Measurements from ENCODE around the gene PHACTR1.
"Not testable (repeated sequence)": the region's sequence is repeated elsewhere in the genome, so short reads cannot be mapped to it uniquely, and the experiment has no call there.

PHACTR1 gene
- 0.12 to 1.7 (median 0.75) reads per million in 4 donors for total RNA-seq

DNA sequence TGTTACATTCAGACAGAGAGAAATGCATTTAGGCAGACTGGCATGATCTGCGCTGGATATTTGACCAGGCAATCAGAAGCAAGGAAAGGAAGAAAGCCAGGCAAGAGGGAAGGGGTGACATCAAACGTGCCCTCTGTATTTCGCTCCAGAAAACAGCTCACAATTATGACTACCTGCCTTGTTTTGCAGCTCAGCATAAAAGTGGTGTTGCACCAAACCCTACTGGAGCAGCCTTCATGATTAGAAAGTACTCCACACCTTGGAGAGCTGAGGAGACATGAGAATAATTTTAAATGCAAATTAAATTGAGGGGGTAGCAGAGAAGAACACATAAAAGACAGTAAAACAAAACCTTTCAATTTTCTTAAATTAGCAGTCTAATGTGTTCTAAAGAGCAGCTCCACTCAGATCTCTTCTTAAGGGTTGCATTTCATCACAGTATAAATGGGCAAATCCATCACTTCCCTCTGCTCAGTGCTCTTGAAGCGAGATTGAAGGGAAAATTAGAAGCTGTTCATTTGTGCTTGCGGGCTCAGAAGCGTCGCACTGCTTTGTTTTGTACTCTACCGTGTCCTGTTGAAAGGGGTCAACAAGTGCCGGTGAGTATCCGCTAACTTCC, at the start of gene PHACTR1:
Gene PHACTR1, plus strand, starts transcription at position 470 of the 619 bp plus-strand sequence.
- no peak for DNase-seq

DNA sequence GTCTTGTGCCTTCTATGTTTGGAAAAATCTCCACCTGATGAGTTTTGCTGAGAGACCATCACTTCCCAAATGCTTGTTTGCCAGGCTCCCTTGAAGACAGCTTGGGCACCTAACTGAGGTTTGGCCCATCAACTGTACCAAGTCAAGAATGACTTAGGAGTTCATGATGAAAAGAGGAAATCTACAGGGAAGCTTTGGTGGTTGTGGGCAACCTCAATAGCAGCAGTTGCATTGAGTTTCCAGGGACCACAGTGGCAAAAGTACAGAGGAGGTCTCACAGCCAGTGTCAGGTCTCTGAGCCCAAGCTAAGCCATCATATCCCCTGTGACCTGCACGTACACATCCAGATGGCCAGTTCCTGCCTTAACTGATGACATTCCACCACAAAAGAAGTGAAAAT, 49.7 kb upstream of the PHACTR1 start:
- no peak for DNase-seq

DNA sequence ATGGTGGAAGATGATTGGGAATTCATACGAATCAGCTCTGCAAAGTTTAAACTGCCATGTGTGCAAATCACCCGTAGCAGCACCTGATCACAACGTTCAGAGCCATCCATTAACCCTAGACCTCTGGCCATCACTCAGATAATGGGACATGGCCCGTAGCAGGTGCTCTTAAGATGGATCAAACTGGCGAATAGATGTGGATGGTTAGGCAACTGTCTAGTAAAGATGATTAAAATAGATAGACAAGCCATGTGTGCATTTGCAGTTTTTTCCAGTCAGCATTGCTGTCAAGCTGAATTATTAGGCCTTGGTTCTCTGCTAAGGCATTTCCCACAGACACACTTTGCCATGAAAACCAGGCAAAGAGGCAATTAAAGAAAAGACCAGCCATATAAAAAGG, 40.6 kb upstream of the PHACTR1 start:
- no peak for DNase-seq

- no peak for DNase-seq
Measured at GRCh38 chr6:12679341-12679740, 37.2 kb upstream of the PHACTR1 start.

DNA sequence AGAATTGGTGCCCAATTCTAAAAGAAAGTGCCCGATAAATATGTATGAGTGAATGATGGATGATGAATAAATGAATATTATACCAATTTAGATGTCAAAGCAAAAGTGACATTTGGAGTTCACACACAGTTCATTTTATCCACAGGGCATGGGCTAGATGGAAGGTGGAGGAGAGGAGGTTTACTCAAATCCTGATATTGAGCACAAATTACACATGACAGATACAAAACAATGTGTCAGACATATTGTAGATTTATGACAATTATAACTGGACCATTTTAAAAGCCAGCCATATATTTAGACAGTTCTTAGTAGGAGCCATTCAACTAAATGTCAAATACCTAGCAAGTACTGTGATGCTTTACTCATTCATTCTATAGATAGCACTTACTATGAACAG, 23.4 kb upstream of the PHACTR1 start:
- DNase-seq: no peak

DNA sequence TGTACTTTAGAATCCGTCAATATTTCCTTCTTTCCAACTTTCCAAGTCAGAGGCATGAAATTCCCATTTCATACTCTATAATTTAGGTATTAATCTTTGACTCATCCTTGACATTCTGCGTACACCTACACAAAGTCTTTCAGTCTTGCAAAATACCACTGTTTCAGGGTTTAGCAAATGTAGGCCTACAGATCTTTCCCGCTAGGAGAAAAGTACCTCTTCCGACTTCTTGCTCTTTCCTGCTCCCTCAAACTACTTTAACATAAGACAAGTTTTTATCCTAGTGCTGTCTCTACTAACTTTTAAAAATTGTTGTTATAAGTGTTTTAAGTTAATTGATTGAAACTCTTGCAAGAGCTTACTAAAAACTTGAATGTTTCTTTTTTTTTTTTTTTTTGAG, 18.3 kb upstream of the PHACTR1 start:
- no peak for DNase-seq

DNA sequence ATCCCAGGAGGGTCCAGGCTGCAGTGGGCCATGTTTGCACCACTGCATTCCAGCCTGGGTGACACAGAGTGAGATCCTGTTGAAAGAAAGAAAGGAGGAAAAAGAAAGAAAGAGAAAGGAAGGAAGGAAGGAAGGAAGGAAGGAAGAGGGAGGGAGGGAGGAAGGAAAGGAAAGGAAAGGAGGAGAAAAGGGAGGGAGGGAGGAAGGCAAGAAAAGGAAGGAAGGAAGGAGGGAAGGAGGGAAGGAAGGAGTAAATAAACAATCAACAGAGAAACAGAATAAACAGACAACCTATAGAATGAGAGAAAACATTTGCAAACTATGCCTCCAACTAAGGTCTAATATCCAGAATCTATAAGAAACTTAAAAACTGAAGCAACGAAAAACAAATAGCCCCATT, 11.6 kb upstream of the PHACTR1 start:
- no peak for DNase-seq

DNA sequence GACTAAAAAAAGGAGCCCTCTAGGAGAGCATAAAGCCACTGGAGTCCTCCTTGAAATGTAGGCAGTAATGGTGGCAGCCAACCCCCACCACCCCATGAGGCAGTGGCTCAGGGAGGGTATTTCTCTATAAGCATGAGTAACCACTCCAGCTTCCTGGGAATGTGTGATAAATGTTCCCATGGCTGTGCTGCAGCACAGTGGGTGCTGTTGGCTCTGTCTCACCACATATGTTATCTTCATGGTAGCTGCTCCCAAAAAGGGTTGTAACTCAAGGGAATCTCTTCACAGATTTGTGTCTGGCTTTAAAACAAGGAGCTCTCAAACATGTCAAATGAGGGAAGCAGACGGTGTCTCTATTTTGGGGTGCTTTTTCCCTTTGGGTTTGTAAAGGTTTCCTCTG, 7.5 kb upstream of the PHACTR1 start:
- no peak for DNase-seq

GRCh38 chr6:12709556-12710232, 6.9 kb upstream of the PHACTR1 start:
- DNase-seq: no peak

GRCh38 chr6:12710921-12711320, 5.6 kb upstream of the PHACTR1 start:
- DNase-seq: no peak

GRCh38 chr6:12714022-12714421, 2.5 kb upstream of the PHACTR1 start:
- no peak for DNase-seq

DNA sequence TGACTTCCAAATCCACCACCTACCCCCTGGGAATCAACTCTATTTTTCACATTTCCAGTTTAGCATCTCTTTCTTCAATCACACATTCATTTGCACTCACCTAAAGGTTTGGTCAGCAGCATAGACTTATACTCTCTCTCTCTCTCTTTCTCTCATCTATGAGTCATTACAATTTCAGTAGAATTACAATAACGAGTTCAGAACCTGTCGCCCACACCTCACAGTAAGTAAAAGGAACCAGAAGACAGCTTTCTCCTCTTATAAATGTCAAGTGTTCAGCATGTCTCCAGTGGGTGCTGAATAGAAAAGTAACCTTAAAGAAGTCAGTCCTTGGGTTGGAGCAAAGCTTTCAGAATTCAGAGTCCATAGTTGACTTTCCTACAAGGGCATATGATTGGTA, 1.1 kb upstream of the PHACTR1 start:
- DNase-seq: no peak

- no peak for DNase-seq
Measured at GRCh38 chr6:12717356-12717755, 789 bp downstream of the PHACTR1 start.

GRCh38 chr6:12718015-12718414, 1.4 kb downstream of the PHACTR1 start:
- no peak for DNase-seq

- DNase-seq: no peak
Measured at GRCh38 chr6:12719017-12719416, 2.5 kb downstream of the PHACTR1 start.

GRCh38 chr6:12720310-12720709, 3.7 kb downstream of the PHACTR1 start:
- DNase-seq: no peak

GRCh38 chr6:12725263-12725662, 8.7 kb downstream of the PHACTR1 start:
- DNase-seq: no peak

DNA sequence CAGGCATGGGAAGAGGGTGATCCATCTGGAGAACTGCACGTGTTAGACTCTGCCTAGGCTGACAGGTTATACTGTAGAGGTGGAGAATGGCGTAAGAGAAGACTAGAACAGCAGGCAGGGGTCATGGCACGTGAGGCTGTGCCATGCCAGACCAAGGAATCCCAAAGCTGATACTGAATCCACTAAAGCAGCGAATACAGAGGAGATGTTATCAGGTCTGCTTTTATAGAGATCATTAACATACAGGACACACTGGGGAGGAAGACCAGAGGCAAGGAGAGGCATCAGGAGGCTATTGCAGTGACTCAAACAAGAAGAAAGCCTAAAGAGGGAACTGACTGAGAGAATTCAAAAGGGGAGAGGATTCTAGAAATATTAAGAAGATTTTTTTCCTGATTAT, 12.9 kb downstream of the PHACTR1 start:
- DNase-seq: no peak

DNA sequence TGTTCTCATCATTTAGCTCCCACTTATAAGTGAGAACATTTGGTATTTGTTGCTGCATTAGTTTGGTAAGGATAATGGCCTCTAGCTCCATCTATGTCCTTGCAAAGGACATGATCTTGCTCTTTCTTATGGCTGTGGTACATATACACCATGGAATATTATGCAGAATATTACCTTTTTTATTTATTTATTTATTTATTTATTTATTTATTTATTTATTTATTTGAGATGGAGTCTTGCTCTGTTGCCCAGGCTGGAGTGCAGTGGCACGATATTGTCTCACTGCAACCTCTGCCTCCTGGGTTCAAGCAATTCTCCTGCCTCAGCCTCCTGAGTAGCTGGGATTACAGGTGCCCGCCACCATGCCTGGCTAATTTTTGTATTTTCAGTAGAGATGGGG, 14.2 kb downstream of the PHACTR1 start:
- not testable (repeated sequence) for DNase-seq

- DNase-seq: no peak
Measured at GRCh38 chr6:12733876-12734275, 17.3 kb downstream of the PHACTR1 start.

DNA sequence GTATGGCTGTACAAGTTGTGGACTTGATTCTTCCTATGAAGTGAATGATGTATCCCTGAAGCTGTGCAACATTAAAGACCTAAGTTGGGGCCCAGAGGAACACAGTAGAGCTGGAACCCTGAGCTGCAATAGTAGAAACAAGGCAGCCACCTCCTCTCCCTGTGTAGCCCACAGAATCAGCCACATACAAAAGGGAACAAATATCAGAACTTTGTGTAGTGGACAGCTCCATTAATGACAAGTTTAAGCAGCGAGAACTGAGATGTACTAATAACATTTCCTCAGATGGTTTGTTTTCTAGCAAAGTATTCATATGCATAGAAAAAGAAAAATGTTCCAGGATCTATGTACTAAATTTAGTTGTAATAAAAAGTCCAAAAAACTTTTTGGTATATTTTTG, 19.2 kb downstream of the PHACTR1 start:
- no peak for DNase-seq

- DNase-seq: no peak
Measured at GRCh38 chr6:12748411-12748810, 31.8 kb downstream of the PHACTR1 start.

DNA sequence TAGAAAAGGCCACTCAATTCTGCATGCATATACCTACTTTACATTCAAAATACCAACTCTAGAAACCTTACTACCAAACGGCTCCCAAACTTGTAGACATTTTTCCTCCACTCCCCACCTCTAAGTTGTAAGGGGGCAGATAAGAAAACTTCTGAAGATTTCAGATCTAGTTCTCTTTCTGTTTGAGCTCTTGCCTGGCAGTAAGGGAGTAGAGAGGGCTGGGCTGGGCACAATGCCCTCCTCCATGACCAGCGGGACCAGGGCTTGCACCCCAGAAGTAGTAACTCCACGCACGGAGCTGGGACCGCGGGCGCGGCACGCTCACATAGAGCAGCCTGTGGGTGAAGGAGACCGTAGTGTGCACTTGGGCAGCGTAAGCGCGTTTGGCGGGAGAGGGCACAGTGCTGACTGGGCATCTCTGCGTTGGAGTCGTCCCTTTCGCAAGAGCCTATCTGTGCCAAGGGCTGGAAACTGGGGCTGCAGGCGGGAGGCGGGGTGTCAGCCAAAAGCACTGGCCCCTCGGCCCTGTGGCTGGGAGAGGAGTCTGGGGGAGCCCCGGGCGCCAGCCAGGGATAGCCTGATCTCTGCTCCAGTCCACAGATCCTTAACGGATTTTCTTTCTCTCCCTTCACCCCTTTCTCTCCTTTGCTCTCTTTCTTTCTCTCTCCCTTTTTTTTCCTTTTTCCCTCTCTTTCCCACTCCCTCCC, 32.4 kb downstream of the PHACTR1 start:
- DNase-seq: no peak
